ENCODE data around the gene DOCK11.

DNA sequence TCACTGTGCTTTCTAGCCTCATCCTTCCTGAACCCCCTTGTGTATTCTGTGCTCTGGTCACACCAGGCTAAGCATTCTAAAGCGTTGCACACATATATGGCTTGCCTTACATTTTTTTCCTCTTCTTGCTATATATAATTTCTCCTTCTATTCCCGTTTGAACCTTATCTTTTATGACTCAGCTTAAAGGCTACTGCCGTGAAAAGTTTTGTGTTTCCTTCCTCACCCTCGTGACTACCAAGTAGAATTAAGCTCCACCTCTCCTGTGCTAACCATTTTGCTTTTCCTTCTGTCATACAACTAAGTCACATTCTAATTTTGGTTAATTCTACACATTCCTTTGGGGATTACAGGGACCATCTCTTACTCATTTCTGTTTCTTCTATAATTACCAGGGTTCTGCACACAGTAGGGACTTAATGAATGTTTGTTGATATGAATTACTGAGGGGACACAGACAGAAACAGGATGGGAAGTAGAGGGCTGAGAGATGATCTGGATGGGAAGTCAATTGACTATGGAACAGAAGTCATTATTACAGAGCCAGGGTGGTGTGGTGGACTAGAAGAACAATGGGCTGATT is 67.1 kb downstream of the DOCK11 start:
- TF ChIP-seq, protein P1, sequence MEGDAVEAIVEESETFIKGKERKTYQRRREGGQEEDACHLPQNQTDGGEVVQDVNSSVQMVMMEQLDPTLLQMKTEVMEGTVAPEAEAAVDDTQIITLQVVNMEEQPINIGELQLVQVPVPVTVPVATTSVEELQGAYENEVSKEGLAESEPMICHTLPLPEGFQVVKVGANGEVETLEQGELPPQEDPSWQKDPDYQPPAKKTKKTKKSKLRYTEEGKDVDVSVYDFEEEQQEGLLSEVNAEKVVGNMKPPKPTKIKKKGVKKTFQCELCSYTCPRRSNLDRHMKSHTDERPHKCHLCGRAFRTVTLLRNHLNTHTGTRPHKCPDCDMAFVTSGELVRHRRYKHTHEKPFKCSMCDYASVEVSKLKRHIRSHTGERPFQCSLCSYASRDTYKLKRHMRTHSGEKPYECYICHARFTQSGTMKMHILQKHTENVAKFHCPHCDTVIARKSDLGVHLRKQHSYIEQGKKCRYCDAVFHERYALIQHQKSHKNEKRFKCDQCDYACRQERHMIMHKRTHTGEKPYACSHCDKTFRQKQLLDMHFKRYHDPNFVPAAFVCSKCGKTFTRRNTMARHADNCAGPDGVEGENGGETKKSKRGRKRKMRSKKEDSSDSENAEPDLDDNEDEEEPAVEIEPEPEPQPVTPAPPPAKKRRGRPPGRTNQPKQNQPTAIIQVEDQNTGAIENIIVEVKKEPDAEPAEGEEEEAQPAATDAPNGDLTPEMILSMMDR (IDR thresholded peaks at IDR 0.05): no peak
- TF ChIP-seq POLR2A (IDR thresholded peaks at IDR 0.05): no peak
